ENCODE data around the gene RABGAP1.

The RABGAP1 gene

DNA sequence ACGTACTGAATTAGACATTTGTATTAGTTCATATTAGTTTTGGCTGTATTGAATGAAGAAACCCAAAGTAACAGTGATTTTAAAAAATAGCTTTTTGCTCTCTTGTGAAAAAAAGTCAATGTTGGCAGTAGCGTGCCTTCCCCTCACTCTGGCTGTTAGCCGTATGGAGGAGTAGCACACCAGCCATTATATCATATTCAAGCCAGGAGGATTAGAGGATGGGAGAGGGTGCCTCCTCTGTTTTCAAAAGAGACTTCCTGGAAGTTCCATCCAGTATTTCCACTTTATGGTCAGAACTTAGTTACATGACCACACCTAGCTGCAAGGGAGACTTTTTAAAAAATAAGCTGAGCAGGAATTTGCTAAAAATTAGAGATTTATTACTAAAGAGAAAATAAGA is 133.8 kb downstream of the RABGAP1 start:
- Histone ChIP-seq H3K4me3 (replicated peaks; ENCODE audit: insufficient read depth, low read length) (no peak overlapping the region), H3K27ac (replicated peaks) (no peak overlapping the region), H3K27me3 (ENCODE audit: insufficient read depth, poor library complexity, severe bottlenecking) (no peaks in the 10 kb centered on the region)
- DNase-seq (ENCODE audit: low read depth in 1 of 2, low spot score in 1 of 2) = no peak
- TF ChIP-seq, protein P1, sequence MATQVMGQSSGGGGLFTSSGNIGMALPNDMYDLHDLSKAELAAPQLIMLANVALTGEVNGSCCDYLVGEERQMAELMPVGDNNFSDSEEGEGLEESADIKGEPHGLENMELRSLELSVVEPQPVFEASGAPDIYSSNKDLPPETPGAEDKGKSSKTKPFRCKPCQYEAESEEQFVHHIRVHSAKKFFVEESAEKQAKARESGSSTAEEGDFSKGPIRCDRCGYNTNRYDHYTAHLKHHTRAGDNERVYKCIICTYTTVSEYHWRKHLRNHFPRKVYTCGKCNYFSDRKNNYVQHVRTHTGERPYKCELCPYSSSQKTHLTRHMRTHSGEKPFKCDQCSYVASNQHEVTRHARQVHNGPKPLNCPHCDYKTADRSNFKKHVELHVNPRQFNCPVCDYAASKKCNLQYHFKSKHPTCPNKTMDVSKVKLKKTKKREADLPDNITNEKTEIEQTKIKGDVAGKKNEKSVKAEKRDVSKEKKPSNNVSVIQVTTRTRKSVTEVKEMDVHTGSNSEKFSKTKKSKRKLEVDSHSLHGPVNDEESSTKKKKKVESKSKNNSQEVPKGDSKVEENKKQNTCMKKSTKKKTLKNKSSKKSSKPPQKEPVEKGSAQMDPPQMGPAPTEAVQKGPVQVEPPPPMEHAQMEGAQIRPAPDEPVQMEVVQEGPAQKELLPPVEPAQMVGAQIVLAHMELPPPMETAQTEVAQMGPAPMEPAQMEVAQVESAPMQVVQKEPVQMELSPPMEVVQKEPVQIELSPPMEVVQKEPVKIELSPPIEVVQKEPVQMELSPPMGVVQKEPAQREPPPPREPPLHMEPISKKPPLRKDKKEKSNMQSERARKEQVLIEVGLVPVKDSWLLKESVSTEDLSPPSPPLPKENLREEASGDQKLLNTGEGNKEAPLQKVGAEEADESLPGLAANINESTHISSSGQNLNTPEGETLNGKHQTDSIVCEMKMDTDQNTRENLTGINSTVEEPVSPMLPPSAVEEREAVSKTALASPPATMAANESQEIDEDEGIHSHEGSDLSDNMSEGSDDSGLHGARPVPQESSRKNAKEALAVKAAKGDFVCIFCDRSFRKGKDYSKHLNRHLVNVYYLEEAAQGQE (IDR thresholded peaks at IDR 0.05; ENCODE audit: insufficient replicate concordance, low read depth) = no peak
- TF ChIP-seq GABPA (IDR thresholded peaks at IDR 0.05; ENCODE audit: low read depth) (no peak), SPI1 (IDR thresholded peaks at IDR 0.05; ENCODE audit: borderline replicate concordance, low read depth) (no peak), POLR2AphosphoS5 (IDR thresholded peaks at IDR 0.05; ENCODE audit: low read depth) (no peak), CTCF (IDR thresholded peaks at IDR 0.05; ENCODE audit: insufficient read depth, low read length) (no peak)

- H3K27me3 ChIP-seq (ENCODE audit: insufficient read depth, poor library complexity, severe bottlenecking) = no peaks in the 10 kb centered on the region
- peak in 1 of 2 experiments; percentile 60 for DNase-seq (ENCODE audit: low read depth in 1 of 2, low spot score in 1 of 2)
- no peak overlapping the region for H3K27ac ChIP-seq (replicated peaks)
- no peak overlapping the region for H3K4me3 ChIP-seq (replicated peaks; ENCODE audit: insufficient read depth, low read length)
- peak; percentile 58; the same call in 1 of the 2 replicates for TF ChIP-seq SPI1 (IDR thresholded peaks at IDR 0.05; ENCODE audit: borderline replicate concordance, low read depth)
- TF ChIP-seq, protein P1 (IDR thresholded peaks at IDR 0.05; ENCODE audit: insufficient replicate concordance, low read depth) = no peak
Measured at GRCh38 chr9:123080444-123080843, 139.6 kb downstream of the RABGAP1 start.

DNA sequence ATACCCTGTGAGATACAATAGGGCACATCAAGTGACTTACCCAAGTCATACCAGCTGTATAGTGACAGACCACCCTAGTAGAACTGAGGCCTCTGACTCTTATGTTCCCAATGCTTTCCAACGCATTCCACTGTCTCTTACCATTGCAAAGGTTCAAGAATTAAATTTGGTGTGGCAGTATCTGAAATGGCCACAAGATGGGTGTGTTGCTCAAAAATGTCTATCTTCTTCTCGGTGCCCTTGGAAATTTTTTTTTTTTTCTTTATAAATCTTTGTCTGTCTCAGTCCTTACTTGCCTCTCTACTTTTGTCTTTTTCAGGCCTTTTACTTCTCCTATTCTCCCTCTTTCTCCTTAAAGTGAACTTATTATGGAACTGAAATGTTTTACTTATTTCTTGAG is 141.0 kb downstream of the RABGAP1 start:
- Histone ChIP-seq H3K27ac (replicated peaks) (no peak overlapping the region), H3K27me3 (ENCODE audit: insufficient read depth, poor library complexity, severe bottlenecking) (no peaks in the 10 kb centered on the region), H3K4me3 (replicated peaks; ENCODE audit: insufficient read depth, low read length) (no peak overlapping the region)
- peak; percentile 2 to 9 for DNase-seq (ENCODE audit: low read depth in 1 of 2, low spot score in 1 of 2)
- TF ChIP-seq CTCF (IDR thresholded peaks at IDR 0.05; ENCODE audit: insufficient read depth, low read length) (peak; percentile 18), SPI1 (IDR thresholded peaks at IDR 0.05; ENCODE audit: borderline replicate concordance, low read depth) (no peak), GABPA (IDR thresholded peaks at IDR 0.05; ENCODE audit: low read depth) (no peak), POLR2AphosphoS5 (IDR thresholded peaks at IDR 0.05; ENCODE audit: low read depth) (no peak)
- TF ChIP-seq, protein P1 (IDR thresholded peaks at IDR 0.05; ENCODE audit: insufficient replicate concordance, low read depth) = no peak

Measured in HL-60 (cell line).